T-helper 2 cell treated with Interferon-gamma antibody and Interleukin-4, amounts not matched to agents 5 μg/mL and 100 μg/mL, for 36 hours (primary cell): Measurements from ENCODE around the gene MINDY3.
"Not testable (repeated sequence)": the region's sequence is repeated elsewhere in the genome, so short reads cannot be mapped to it uniquely, and the experiment has no call there.

Source experiments
- DNase-seq: peaks from one replicate; pipeline ENCODE4 v3.0.0; 2021; ENCODE audit warnings: low spot score
- H3K27ac Mint-ChIP-seq: one replicate; pipeline ENCODE4 v1.8.0; 2021; ENCODE audit warnings: mild to moderate bottlenecking, mixed read lengths
- H3K27me3 Mint-ChIP-seq: one replicate; pipeline ENCODE4 v1.8.0; 2021; ENCODE audit warnings: low read depth, mixed read lengths
- H3K36me3 Mint-ChIP-seq: one replicate; pipeline ENCODE4 v1.8.0; 2021; ENCODE audit warnings: low read depth, mixed read lengths
- H3K4me1 Mint-ChIP-seq: one replicate; pipeline ENCODE4 v1.8.0; 2021; ENCODE audit warnings: low read depth, mixed read lengths
- H3K4me3 Mint-ChIP-seq: one replicate; pipeline ENCODE4 v1.8.0; 2022; ENCODE audit warnings: mild to moderate bottlenecking, moderate library complexity, mixed read lengths
- H3K9me3 Mint-ChIP-seq: one replicate; pipeline ENCODE4 v1.8.0; 2021; ENCODE audit warnings: mixed read lengths

MINDY3 gene

DNA sequence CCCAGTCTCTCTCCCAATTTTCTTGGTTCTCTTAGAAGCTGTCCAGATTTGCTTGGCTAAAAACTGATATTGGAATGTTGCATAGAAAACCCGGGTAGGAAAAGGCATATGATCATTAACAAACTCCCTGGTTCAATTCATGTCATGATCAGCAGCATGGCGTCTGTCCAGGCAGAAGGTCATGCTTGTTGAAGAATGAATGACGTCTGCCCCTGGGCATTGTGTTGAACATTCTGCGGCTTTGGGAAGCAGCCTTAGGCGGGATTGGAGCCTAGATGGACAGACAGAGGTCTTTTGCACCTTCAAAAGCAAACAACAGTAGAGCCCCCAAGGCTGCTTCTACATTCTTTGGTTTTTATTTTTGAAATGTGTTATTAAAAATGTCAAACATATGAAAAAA is 7.7 kb upstream of the MINDY3 start:
- Mint-ChIP-seq H3K9me3 (no peaks in the 10 kb centered on the region), H3K27ac (no peak overlapping the region), H3K4me1 (no peaks in the 10 kb centered on the region), H3K27me3 (peaks cover 70% of the 10 kb centered on the region), H3K36me3 (no peaks in the 10 kb centered on the region), H3K4me3 (no peak overlapping the region)
- DNase-seq: no peak

DNA sequence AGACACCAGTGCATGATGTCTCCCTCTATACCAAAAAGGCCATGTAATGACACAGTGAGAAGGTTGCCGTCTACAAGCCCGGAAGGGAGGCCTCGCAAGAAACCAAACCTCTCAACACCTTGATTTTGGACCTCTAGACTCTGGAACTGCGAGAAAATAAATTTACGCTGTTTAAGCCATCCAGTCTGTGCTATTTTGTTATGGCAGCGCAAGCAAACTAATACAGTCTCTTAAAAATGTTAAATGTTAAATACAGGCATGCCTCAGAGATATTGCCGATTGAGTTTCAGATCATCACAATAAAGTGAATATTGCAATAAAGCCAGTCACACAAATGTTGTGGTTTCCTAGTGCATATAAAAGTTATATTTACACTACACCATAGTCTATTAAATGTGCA is 5.0 kb upstream of the MINDY3 start:
- no peak for DNase-seq
- Mint-ChIP-seq H3K27ac (no peak overlapping the region), H3K36me3 (no peaks in the 10 kb centered on the region), H3K9me3 (peaks cover 4% of the 10 kb centered on the region), H3K27me3 (peaks cover 63% of the 10 kb centered on the region), H3K4me3 (no peak overlapping the region), H3K4me1 (peaks cover 4% of the 10 kb centered on the region)

DNA sequence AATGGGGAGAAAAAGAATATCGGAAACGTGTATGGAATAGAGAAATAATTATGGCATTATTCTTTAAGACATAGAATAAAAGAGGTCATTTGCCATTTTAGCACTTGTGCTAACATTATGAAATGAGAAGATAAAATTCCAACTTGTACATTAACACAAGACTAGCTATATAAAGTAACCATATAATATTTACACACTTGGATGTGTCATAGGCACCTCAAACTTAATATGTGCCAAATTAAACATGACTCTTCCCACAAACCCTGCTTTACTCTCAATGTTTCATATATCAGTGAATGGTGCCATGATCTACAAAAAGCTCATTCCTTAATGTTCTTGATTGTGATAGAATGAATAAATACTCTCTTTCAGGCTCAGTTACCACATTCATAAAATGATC is 4.1 kb upstream of the MINDY3 start:
- DNase-seq: no peak
- H3K27ac Mint-ChIP-seq: no peak overlapping the region
- H3K4me1 Mint-ChIP-seq: peaks cover 7% of the 10 kb centered on the region
- peaks cover 4% of the 10 kb centered on the region for H3K9me3 Mint-ChIP-seq
- H3K4me3 Mint-ChIP-seq: no peak overlapping the region
- H3K36me3 Mint-ChIP-seq: peaks cover 3% of the 10 kb centered on the region
- H3K27me3 Mint-ChIP-seq: peaks cover 56% of the 10 kb centered on the region

DNA sequence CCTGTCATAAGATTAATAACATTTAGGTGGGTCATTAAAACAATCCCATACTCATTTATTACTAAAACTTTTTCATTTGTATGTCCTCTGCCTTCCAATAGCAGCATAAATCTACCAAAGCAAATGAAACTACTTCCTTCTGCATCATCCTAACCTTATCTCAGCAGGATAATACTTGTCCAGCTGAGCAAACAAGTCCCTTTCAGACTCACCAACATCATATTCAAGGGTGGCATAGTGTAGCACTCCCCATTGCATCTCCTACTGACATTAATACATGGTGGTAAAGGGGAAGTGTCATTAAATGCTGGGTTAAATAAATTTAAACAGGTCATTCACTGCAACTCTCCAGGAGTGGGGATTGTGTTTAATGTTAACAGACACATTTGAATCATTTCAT is 3.4 kb upstream of the MINDY3 start:
- H3K27me3 Mint-ChIP-seq: peaks cover 52% of the 10 kb centered on the region
- H3K36me3 Mint-ChIP-seq: peaks cover 5% of the 10 kb centered on the region

DNA sequence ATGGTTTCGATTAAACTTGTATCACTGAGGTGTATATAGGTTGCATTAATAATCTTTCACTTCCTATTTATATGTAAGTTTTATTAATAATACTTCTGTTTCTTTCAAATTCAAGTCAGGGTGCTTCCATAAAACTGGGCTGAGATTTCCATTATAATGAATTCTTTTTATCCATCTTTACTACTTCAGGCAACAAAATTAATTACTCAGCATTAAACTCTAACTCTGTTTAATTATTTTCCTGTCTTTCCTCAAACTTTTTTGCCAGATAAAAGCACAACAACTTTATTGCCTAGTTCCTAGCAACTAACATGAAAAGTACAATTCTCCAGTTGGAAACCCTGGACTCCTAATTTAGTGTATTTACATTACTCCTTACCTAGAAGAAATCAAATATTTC is 3.0 kb upstream of the MINDY3 start:
- Mint-ChIP-seq H3K27me3 (peaks cover 49% of the 10 kb centered on the region), H3K4me1 (peaks cover 14% of the 10 kb centered on the region), H3K27ac (no peak overlapping the region), H3K4me3 (no peak overlapping the region), H3K36me3 (peaks cover 6% of the 10 kb centered on the region), H3K9me3 (peaks cover 4% of the 10 kb centered on the region)
- no peak for DNase-seq

More for the DNA sequence above, 3.4 kb upstream of the MINDY3 start:
- no peak for DNase-seq
- no peak overlapping the region for H3K27ac Mint-ChIP-seq
- no peak overlapping the region for H3K4me3 Mint-ChIP-seq
- H3K9me3 Mint-ChIP-seq: peaks cover 4% of the 10 kb centered on the region
- peaks cover 10% of the 10 kb centered on the region for H3K4me1 Mint-ChIP-seq

DNA sequence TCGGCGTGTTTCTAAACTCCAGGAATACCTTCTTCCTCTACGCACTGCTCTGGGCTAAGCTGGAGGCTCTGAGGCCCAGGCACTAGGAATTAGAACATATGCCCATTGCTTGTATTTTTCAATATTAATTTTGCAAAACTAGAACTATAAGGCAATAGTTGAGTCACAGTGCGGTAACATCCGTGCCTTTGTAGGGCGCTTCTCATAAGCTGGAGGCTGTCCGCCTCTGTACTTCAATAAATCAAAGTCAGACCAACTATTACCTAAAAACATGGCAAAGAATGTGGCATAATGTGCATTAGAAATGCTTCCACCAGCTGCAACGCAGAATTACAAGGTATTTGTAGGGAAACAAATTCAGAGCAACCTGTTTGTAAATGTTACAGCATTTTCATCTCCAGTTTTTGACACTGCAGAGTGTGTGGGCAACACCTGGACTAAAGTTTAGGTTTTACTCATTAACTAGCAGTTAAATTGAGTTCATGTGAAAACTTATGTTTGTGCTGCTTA is 440 bp upstream of the MINDY3 start:
- Mint-ChIP-seq H3K27ac (peak overlapping the region; percentile 91), H3K4me3 (peak overlapping the region; percentile 100), H3K9me3 (peaks cover 4% of the 10 kb centered on the region)

DNA sequence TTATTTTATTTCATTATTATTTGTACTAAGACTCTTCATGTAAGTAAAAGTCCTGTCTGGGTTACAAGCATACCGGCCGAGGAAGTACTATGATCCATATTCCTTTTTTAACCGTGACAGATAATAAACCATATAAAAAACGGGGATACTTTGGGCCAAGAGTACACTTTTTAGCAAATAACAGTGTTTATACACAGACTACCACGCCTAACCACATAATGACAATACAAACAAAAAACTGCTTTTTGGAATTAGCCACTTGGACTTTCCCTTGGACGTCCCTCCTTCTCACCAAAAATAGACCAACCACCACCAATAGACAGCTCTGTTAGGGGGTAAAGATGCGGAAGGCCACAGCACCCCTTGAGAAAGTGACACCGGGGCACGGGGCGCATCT is 800 bp downstream of the MINDY3 start:
- DNase-seq: no peak
- H3K36me3 Mint-ChIP-seq: peaks cover 21% of the 10 kb centered on the region
- peaks cover 17% of the 10 kb centered on the region for H3K27me3 Mint-ChIP-seq
- peaks cover 4% of the 10 kb centered on the region for H3K9me3 Mint-ChIP-seq
- peaks cover 30% of the 10 kb centered on the region for H3K4me1 Mint-ChIP-seq
- peak overlapping the region; percentile 100 for H3K4me3 Mint-ChIP-seq
- H3K27ac Mint-ChIP-seq: peak overlapping the region; percentile 91

More for the DNA sequence above, 440 bp upstream of the MINDY3 start:
- H3K36me3 Mint-ChIP-seq: peaks cover 16% of the 10 kb centered on the region
- DNase-seq: no peak
- peaks cover 26% of the 10 kb centered on the region for H3K4me1 Mint-ChIP-seq
- peaks cover 28% of the 10 kb centered on the region for H3K27me3 Mint-ChIP-seq

DNA sequence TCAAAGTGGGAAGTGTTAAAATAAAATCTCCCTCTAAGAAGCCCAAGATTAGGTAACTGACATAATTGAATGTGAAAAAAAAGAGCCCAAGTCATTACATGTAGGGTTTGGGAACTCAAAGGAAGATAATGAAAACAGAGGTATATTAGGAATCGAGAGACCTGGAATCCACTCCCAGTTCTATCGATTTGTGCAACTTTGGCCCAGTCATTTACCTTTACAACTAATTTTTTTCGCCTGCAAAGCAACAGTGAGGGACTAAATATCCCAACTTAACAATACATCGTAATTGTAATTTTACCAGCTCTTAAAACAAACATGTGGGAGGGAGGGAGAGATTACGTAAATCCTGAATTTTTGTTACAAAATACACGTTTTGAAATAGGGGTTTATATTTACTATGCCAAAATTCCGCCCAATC is 1.4 kb downstream of the MINDY3 start:
- Mint-ChIP-seq H3K36me3 (peaks cover 26% of the 10 kb centered on the region), H3K4me1 (peaks cover 32% of the 10 kb centered on the region), H3K4me3 (peak overlapping the region; percentile 100), H3K27ac (peak overlapping the region; percentile 16), H3K9me3 (peaks cover 4% of the 10 kb centered on the region), H3K27me3 (peaks cover 12% of the 10 kb centered on the region)
- DNase-seq: no peak

DNA sequence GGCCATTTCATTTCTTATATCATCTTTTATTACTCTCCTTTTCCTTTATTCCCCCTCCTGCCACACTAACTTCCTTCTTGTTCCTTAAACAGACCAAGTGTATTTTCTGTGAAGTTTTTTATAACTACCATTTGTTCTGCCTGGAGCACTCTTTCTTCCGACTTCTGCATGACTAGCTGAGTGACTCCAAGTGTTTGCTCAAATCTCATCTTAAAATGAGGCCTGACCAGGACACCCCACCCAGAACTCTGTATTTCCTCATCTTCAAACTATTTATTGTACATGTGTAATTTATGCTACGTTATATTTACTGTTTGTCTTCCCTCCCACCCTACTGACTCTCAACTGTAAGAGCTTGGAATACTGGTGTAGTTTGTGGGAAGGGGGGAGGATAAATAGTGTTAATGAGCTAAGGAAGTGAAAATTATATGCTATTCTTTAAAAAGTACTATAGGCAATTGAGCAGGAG is 3.2 kb downstream of the MINDY3 start:
- Mint-ChIP-seq H3K4me1 (peaks cover 32% of the 10 kb centered on the region), H3K4me3 (peak overlapping the region; percentile 6), H3K27ac (no peak overlapping the region), H3K36me3 (peaks cover 35% of the 10 kb centered on the region), H3K9me3 (peaks cover 10% of the 10 kb centered on the region), H3K27me3 (peaks cover 4% of the 10 kb centered on the region)
- no peak for DNase-seq

DNA sequence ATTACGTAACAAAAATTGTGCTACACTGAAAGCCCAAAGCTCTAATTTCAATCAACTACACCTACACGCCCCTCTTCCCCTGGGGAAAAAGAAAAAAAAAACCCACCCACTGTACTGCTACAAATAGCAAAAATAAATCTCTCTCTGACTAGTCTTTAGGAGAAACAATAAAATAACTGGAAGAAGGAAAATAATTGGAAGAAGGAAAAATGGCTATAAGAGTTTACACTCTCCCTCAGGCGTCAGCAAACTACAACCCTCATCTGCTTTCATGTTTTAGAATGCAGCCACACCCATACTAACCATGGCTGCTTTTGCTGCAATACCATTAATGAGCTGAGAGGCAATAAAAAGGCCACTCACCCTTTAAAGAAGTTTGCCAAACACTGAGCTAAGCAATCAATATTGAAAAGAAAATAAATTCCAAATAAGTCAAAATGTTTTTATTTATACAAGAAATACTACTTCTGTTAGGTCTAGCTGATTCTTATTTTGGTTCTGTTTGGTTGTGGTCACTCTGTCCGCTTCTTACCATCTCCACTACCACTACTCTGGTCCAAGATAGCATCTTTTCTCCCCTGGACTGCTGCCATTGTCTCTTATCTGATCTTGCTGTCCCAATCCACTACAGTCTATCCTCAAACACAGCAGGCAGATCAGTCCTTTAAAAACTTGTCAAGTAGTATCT is 3.8 kb downstream of the MINDY3 start:
- H3K36me3 Mint-ChIP-seq: peaks cover 42% of the 10 kb centered on the region
- H3K4me1 Mint-ChIP-seq: peaks cover 32% of the 10 kb centered on the region

DNA sequence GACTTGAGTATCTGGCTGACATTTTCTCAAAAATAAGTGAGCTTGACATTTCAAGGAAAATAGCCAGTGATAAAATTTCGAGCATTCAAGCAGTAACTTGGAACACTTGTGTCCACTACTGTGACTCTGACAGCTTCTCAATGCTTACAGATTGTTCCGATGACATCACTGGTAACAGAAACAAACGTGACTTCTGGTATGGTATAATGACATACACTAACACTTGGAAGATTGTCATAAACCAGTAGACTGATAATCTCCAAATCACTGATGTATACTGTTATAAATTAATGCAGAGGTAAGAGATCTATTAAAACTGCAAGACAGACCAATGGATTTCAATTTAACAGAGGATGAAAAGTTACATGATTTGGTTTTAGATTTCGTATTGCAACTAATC is 6.5 kb downstream of the MINDY3 start:
- Mint-ChIP-seq H3K27me3 (no peaks in the 10 kb centered on the region), H3K9me3 (peaks cover 27% of the 10 kb centered on the region), H3K27ac (no peak overlapping the region), H3K4me3 (no peak overlapping the region), H3K36me3 (peaks cover 58% of the 10 kb centered on the region), H3K4me1 (peaks cover 25% of the 10 kb centered on the region)
- no peak for DNase-seq

More for the DNA sequence above, 3.8 kb downstream of the MINDY3 start:
- Mint-ChIP-seq H3K9me3 (peaks cover 13% of the 10 kb centered on the region), H3K4me3 (no peak overlapping the region), H3K27me3 (no peaks in the 10 kb centered on the region), H3K27ac (no peak overlapping the region)
- no peak for DNase-seq

DNA sequence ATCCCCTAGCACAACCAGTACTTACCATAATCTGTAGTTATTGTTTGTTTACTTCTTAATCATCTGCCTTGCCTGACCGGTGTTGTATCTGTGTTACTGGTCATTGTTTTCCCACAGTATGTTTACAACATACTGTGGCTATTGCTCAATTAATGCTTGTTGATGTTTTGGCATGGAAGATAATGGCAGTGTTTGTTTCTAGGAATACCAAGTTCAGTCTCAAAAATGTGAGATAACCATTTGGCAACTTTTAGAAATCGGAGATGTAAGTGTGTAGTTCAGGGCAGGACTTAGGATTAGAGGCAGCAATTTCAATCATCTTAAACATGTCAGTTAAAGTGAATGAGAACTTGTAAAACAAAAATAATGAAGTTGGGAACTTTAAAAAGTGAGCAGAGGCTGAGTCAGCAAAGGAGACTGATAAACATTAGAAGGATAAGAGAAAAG is 8.2 kb downstream of the MINDY3 start:
- H3K4me3 Mint-ChIP-seq: no peak overlapping the region
- DNase-seq: no peak
- no peaks in the 10 kb centered on the region for H3K27me3 Mint-ChIP-seq
- peaks cover 16% of the 10 kb centered on the region for H3K4me1 Mint-ChIP-seq
- H3K9me3 Mint-ChIP-seq: peaks cover 27% of the 10 kb centered on the region
- peaks cover 59% of the 10 kb centered on the region for H3K36me3 Mint-ChIP-seq
- H3K27ac Mint-ChIP-seq: no peak overlapping the region

DNA sequence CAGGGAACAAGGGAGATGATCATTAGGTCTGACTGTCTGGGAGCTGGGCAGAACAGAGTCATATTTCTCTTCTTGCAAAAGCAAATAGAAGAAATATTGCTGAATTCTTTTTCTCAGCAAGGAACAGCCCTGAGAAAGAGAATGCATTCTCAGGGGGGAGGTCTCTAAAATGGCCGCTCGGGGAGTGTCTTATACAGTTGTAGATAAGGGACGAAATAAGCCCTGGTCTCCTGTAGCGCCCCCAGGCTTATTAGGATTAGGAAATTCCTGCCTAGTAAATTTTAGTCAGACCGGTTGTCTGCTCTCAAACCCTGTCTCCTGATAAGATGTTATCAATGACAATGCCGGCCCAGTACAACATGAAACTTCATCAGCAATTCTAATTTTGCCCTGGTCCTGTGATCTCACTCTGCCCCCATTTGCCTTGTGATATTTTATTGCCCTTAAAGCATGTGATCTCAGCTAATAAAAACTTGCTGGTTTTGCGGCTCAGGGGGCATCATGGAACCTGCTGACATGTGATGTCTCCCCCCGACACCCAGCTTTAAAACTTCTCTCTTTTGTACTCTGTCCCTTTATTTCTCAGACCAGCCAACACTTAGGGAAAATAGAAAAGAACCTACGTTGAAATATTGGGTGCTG is 9.8 kb downstream of the MINDY3 start:
- H3K4me1 Mint-ChIP-seq, H3K4me3 Mint-ChIP-seq, H3K27me3 Mint-ChIP-seq, DNase-seq, H3K27ac Mint-ChIP-seq: not testable (repeated sequence)
- peaks cover 52% of the 10 kb centered on the region for H3K36me3 Mint-ChIP-seq
- H3K9me3 Mint-ChIP-seq: peaks cover 27% of the 10 kb centered on the region

DNA sequence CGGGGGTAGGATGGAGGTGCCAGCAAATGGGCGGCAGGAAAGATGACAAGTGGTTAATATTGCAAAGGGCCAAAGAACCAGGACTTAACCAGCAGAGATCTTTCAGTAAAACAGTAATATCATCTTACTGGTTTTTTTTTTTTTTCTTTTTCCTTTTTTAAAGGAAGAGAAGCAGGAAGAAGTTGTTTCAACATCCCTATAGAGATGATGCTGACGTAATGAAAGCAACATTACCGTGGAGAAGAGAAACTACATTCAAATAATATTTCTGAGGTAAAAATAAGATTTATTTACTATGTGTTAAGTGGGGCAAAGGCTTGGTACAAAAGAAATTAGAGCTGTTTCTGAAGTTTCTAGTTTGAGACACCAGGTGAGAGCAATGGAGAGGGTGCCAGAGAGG is 11.0 kb downstream of the MINDY3 start:
- Mint-ChIP-seq H3K9me3 (peaks cover 27% of the 10 kb centered on the region), H3K27me3 (no peaks in the 10 kb centered on the region), H3K4me1 (peaks cover 2% of the 10 kb centered on the region), H3K36me3 (peaks cover 46% of the 10 kb centered on the region), H3K4me3 (no peak overlapping the region), H3K27ac (no peak overlapping the region)
- DNase-seq: no peak
